Kidney (tissue), 14 donors: ENCODE data around the gene OVAAL. TPM values are rescaled to one million over a fixed set of nuclear protein-coding genes. Genes with fewer than 3 reads are reported as not detected.

Source experiments
- DNase-seq, 5 donors: peaks; one replicate each; pipeline ENCODE4 v3.0.0-alpha.2; 2013 to 2020
- FAIRE-seq: peaks from 2 replicates; lab custom pipeline; 2012; peaks lifted over from hg19 to GRCh38; lab: Jason Lieb, UNC
- H3K27ac ChIP-seq, 2 donors: one replicate each; pipeline ENCODE4 v1.7.0; 2013; ENCODE audit warnings: low read depth in 2 of 2, low read length in 2 of 2, inconsistent platforms in 1 of 2
- H3K27me3 ChIP-seq: one replicate; pipeline ENCODE4 v1.7.1; 2013; ENCODE audit warnings: low read length, inconsistent platforms; ENCODE audit not compliant: control insufficient read depth, insufficient read depth
- H3K36me3 ChIP-seq, 3 donors: one replicate each; pipeline versions ENCODE4 v1.7.0 to v1.7.1; 2013; ENCODE audit warnings: low read length in 3 of 3, control low read depth in 1 of 3, inconsistent platforms in 1 of 3; ENCODE audit not compliant: insufficient read depth in 3 of 3, control insufficient read depth in 2 of 3
- H3K4me1 ChIP-seq, 3 donors: one replicate each; pipeline versions ENCODE4 v1.7.0 to v1.7.1; 2013; ENCODE audit warnings: low read length in 3 of 3, inconsistent platforms in 1 of 3, low read depth in 1 of 3; ENCODE audit not compliant: control insufficient read depth in 2 of 3, insufficient read depth in 2 of 3
- H3K4me3 ChIP-seq, 3 donors: one replicate each; pipeline versions ENCODE4 v1.7.0 to v1.8.1; 2013; ENCODE audit warnings: low read length in 3 of 3, control low read depth in 1 of 3, inconsistent platforms in 1 of 3
- H3K9ac ChIP-seq, 3 donors: one replicate each; pipeline versions ENCODE4 v1.7.0 to v1.7.1; 2013; ENCODE audit warnings: low read length in 3 of 3, control low read depth in 1 of 3, inconsistent platforms in 1 of 3
- H3K9me3 ChIP-seq, 3 donors: one replicate each; pipeline versions ENCODE4 v1.7.0 to v1.7.1; 2013; ENCODE audit warnings: low read length in 3 of 3, control low read depth in 1 of 3, inconsistent platforms in 1 of 3; ENCODE audit not compliant: control insufficient read depth in 2 of 3, insufficient read depth in 1 of 3
- intact Hi-C: fragments of 100-400 bp; cut with DNase I; formaldehyde crosslinking; loops from one replicate; pipeline ENCODE4 v1.11.1; 2022
- polyA plus RNA-seq: library from polyadenylated mRNA; stranded (reverse); fragments of 350-450 nt; fragmentation: Illumina TruSeq; extraction: RNeasy Lipid Tissue Mini Kit (QIAGEN cat#74804); gene quantifications from one replicate; pipeline ENCODE4 v1.2.3, GENCODE V29; 2014; ENCODE audit warnings: low read depth, low replicate concordance; ENCODE audit not compliant: insufficient read depth
- total RNA-seq: library from RNA; stranded (reverse); fragmentation: NEBNext Ultra II Directional; extraction: Animal tissue kit (Norgen Biotek cat#: 25700); gene quantifications from one replicate; pipeline ENCODE4 v1.2.1, GENCODE V29; 2021
- TF ChIP-seq, protein P1 (sequence below): IDR thresholded peaks from 3 replicates; pipeline ENCODE4 v1.5.1; 2012; ENCODE audit warnings: mild to moderate bottlenecking, moderate library complexity, borderline replicate concordance; ENCODE audit not compliant: insufficient read depth; ENCODE audit errors: extremely low read depth
- donor health status: control.
- donor health status: control.
- donor health status: control.
- donor health status: control.
- donor health status: control.
- donor health status: DM: yes; HTN: yes; CAD: no.
- donor health status: Normal renal cell carcinoma (clear cell type).

The OVAAL gene
- total and polyA plus RNA-seq, 2 donors from 2014 or later = not detected

DNA sequence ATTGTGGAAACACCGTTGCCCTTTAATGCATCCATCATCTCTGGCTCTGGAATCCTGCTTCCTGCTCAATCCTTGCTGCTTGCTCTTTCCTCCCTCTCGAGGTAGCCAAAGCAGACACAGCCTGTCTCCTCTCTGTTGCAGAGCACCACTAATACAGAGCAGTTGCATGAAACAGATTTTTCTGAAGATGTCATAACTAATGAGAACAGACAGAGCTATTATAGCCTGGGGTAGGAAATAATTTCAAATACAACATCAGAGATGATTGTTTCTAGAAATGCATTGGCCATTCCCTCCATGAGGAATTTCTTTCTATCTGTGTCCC lies 33.1 kb upstream of the OVAAL start:
- no peaks in the 10 kb centered on the region for H3K36me3 ChIP-seq
- H3K9me3 ChIP-seq = no peaks in the 10 kb centered on the region
- TF ChIP-seq, protein P1, sequence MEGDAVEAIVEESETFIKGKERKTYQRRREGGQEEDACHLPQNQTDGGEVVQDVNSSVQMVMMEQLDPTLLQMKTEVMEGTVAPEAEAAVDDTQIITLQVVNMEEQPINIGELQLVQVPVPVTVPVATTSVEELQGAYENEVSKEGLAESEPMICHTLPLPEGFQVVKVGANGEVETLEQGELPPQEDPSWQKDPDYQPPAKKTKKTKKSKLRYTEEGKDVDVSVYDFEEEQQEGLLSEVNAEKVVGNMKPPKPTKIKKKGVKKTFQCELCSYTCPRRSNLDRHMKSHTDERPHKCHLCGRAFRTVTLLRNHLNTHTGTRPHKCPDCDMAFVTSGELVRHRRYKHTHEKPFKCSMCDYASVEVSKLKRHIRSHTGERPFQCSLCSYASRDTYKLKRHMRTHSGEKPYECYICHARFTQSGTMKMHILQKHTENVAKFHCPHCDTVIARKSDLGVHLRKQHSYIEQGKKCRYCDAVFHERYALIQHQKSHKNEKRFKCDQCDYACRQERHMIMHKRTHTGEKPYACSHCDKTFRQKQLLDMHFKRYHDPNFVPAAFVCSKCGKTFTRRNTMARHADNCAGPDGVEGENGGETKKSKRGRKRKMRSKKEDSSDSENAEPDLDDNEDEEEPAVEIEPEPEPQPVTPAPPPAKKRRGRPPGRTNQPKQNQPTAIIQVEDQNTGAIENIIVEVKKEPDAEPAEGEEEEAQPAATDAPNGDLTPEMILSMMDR = no peak
- no peak overlapping the region for H3K9ac ChIP-seq
- no peak for DNase-seq
- peaks cover 0 to 9% (median 0%) of the 10 kb centered on the region in 3 donors for H3K4me1 ChIP-seq
- intact Hi-C loops = loop anchor here (10.0 kb wide), 1 partner anchor 329 kb away; no protein-coding TSS in a partner anchor
- no peak overlapping the region for H3K4me3 ChIP-seq
- H3K27me3 ChIP-seq = no peaks in the 10 kb centered on the region
- FAIRE-seq = no peak
- no peak overlapping the region for H3K27ac ChIP-seq

DNA sequence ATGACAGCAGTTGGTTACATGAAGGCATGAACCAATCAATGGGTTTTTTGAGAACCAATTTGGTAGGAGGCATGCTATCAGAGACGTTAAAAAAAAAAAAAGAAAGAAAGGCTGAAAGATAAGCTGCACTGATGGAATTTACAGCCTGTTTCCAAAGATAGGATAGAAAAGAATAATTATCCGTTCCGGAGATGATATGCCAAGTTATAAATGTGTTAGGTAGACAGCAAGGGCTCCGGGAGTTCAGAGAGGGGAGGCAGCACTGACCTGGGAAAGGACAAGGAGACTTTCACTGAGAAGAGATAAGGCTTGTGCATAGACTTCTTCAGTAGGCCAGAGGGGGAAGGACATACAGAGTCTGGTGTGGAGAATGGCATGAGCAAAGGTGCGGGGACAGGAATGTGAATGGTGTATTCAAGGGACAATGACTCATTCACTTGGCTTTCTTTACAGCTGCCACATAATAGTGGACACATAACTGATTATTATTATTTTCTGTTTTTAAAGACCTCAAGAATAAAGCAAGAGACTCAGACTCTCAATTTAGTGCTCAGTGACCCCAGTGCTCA lies 31.6 kb upstream of the OVAAL start:
- no peak for FAIRE-seq
- no peaks in the 10 kb centered on the region for H3K9me3 ChIP-seq
- H3K4me3 ChIP-seq = no peak overlapping the region
- no peak for DNase-seq
- intact Hi-C loops = loop anchor here (10.0 kb wide), 1 partner anchor 328 kb away; no protein-coding TSS in a partner anchor
- TF ChIP-seq, protein P1 = no peak
- no peak overlapping the region for H3K9ac ChIP-seq
- no peaks in the 10 kb centered on the region for H3K36me3 ChIP-seq
- no peaks in the 10 kb centered on the region for H3K27me3 ChIP-seq
- no peak overlapping the region for H3K27ac ChIP-seq
- peaks cover 0 to 5% (median 0%) of the 10 kb centered on the region in 3 donors for H3K4me1 ChIP-seq

- H3K27ac ChIP-seq = no peak overlapping the region
Measured at GRCh38 chr1:180528868-180529470, 29.8 kb upstream of the OVAAL start.

More at GRCh38 chr1:180528868-180529470, 29.8 kb upstream of the OVAAL start:
- H3K9me3 ChIP-seq = no peaks in the 10 kb centered on the region
- DNase-seq (no peak), FAIRE-seq (no peak)
- H3K4me3 ChIP-seq = no peak overlapping the region
- H3K36me3 ChIP-seq = no peaks in the 10 kb centered on the region
- H3K27me3 ChIP-seq = no peaks in the 10 kb centered on the region
- H3K4me1 ChIP-seq = peaks cover 0 to 4% (median 2%) of the 10 kb centered on the region in 3 donors
- TF ChIP-seq, protein P1 = no peak
- intact Hi-C loops = loop anchor here (10.0 kb wide), 1 partner anchor 326 kb away; no protein-coding TSS in a partner anchor
- H3K9ac ChIP-seq = no peak overlapping the region
